GM03348 (cell line): ENCODE data around the gene LIME1.

Experiments used
- DNase-seq: peaks from one replicate; pipeline ENCODE4 v3.0.0; 2012; ENCODE audit warnings: low spot score

LIME1 gene, protein sequence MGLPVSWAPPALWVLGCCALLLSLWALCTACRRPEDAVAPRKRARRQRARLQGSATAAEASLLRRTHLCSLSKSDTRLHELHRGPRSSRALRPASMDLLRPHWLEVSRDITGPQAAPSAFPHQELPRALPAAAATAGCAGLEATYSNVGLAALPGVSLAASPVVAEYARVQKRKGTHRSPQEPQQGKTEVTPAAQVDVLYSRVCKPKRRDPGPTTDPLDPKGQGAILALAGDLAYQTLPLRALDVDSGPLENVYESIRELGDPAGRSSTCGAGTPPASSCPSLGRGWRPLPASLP

DNA sequence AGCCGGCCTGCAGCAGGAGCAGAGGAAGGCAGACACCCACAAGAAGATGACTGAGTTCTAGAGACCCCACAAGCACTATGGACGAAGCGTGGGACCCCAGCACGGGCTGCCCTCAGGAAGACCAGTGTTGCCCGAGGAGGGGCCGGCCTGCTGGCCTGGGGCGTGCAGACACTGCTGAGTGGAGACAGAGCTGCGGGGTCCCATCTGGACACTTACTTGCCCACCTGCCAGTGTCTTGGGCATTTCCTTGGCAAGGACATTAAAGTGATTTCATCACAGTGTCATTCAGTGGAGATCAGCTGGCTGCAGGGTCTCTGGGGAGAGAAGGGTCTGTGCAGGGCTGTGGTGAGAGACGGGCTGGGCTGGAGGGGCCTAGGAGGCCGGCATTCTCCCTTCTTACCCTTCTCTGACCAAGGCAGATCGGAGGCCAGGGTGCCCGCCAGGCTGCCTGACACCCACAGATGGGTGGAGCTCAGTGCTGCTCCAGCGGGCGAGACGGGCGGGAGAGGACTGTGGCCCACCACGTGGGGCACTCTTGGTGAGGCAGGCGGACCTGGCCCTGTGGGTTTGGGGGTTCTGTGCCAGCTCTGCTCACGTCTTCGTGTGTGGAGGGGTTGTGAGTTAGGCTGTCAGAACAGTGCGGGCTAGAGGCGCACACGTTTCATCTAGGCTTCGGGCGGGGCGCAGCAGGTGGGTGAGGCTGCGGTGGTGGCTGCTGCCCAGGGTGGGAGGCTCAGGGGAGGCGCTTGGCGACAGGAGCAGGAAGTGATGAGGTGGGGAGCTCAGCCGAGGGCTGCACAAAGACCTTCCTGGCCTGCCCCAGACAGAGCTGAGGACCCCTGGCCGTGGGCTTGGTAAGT lies at the start of gene LIME1:
LIME1 (plus strand) TSS at position 806 of the 860 bp plus-strand sequence. CDS start 886 bp downstream, outside the sequence.
- peak; percentile 4 for DNase-seq

DNA sequence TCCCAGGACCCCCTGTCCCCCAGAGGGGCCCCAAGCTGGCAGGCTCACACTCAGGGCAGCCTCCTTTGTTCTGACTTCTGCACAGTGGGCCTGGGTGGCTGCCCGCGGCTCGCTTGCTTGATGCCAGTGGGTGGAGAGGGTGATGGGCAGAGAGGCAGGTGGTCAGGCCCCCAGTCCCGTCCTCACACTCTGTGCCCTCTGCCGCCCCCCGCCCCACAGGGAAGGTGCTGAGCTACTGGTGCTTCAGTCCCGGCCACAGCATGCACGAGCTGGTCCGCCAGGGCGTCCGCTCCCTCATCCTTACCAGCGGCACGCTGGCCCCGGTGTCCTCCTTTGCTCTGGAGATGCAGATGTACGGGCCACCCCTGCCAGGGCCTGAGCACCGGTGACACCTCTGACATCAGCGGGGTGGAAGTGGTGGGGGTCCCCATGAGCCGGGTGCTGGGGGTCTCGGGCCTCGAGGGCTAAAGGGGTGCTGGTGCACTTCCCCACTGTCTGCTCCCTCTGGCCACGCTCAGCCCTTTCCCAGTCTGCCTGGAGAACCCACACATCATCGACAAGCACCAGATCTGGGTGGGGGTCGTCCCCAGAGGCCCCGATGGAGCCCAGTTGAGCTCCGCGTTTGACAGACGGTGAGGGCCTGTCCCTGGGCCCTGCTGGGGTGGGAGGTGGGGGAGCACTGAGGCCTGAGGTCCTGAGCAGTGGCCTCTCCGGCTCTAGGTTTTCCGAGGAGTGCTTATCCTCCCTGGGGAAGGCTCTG lies 48.9 kb upstream of the LIME1 start:
- DNase-seq: no peak

DNA sequence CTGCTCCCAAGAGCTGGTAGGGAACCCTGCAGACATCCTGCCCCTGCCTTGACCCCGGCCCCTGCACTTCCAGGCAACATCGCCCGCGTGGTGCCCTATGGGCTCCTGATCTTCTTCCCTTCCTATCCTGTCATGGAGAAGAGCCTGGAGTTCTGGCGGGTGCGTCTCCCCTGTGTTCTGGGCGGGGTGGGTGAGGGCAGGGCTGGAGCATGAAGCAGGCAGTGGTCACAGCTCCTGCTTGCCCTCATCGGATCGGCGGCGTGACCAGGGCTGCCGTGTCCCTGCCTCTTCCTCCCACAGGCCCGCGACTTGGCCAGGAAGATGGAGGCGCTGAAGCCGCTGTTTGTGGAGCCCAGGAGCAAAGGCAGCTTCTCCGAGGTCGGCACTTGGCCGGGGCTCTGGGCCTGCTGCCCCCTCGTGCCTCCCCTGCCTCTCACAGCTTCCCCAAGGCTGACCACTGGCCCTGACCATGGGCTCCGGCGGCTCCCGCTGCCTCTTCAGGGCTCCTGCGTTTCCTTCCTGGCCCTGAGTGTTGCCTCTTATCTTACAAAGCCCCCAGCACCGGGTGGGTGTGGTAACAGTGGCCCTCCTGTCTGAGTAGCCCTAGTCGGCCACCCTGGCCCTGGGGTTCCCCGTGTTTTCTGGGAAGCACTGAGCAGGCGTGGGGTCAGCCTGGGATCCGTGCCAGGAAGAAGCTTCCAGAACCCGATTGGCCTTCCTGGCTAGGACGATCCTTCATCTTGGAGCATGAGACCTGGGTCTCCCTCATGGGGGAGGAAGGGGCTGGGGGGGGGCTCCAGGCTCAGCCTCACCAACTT lies 48.0 kb upstream of the LIME1 start:
- DNase-seq: no peak

DNA sequence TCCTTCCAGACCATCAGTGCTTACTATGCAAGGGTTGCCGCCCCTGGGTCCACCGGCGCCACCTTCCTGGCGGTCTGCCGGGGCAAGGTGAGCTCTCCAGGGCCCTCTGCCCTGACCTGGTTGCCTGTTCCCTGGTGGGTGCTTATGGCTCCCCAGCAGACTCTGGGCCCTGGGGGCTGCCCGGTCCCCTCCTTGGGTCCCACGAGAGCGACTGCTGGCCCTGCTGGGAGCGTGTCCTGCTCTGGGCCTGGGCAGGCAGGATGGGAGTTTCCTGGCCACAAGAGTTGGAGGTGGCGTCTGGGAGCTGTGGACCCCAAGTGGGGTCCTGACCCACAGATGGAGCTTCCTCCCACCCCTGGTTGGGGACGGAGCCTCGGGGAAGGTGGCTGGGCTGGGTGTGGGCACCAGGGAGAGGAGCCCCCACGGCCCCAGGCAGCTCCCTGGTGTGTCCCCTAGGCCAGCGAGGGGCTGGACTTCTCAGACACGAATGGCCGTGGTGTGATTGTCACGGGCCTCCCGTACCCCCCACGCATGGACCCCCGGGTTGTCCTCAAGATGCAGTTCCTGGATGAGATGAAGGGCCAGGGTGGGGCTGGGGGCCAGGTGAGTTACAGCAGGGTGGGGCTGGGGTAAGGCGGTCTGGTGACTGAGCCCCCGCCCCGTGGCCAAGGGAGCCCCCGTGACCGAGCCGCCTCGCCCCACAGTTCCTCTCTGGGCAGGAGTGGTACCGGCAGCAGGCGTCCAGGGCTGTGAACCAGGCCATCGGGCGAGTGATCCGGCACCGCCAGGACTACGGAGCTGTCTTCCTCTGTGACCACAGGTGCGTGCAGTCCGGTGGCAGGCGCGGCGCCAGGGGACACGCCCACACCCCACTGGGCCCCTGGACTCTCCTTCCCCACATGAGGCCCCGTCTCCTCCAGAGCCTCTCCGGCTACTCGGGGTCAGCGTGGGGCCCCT lies 47.1 kb upstream of the LIME1 start:
- DNase-seq: no peak

DNA sequence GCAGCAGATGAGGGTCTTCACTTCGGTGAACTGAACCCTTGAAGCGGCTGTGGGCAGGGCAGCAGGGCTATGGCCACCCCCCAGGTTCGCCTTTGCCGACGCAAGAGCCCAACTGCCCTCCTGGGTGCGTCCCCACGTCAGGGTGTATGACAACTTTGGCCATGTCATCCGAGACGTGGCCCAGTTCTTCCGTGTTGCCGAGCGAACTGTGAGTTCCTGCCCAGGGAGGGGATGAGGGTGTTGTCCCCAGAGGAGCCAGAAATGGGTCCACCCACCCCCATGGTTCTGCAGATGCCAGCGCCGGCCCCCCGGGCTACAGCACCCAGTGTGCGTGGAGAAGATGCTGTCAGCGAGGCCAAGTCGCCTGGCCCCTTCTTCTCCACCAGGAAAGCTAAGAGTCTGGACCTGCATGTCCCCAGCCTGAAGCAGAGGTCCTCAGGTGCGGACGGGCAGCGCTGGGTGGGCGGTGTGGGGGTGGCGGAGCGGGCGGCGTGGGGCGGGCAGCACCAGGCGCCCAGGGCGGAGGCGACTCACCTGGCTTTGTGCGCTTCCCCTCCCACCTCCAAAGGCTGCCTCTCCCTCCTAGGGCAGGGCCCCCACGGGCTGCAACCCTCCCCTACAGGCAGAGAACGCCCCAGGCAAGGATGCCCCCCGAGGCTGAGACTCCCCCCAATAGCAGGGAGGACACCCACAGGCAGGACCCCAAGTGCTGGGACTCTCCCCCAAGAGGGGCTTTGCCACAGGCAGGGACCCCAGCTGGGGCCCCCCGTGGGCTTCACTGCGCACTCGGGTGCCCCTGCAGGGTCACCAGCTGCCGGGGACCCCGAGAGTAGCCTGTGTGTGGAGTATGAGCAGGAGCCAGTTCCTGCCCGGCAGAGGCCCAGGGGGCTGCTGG lies 46.2 kb upstream of the LIME1 start:
- DNase-seq: no peak

DNA sequence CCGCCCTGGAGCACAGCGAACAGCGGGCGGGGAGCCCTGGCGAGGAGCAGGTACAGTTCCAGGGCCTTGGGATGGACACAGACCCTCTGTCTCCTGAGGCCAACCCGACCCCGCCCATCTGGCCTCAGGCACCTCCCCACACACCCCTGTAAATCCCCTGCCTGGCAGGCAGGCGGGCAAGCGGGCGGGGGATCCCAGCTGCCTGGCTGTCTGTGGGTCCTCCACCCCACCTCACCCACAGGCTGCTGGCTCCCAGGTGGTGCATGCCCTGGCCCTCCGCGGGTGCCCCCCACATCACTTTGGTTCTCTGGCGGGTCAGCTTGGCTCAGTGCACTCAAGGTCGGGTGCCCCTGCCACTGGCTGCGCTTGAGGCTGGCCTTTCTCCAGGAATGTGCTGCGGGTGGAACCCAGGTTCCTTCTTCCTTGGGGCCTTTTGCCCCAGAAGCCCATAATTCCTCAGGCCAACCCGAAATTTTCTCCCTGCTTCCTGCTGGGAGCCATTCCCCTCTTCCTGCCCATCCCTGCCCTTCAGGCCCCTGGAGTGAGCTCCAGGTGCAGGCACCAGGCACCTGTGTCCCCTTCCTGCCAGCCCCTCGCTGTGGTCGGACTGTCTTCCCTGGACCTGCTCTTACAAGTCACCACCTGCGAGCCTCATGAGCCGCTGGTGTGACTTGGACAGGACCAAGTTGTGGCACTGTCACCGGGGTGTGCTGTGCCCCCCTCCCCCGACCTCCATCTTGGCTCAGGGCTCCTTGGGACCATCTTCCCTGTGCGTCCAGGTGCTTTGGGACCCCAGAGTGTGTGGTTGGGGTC lies 45.4 kb upstream of the LIME1 start:
- no peak for DNase-seq

DNA sequence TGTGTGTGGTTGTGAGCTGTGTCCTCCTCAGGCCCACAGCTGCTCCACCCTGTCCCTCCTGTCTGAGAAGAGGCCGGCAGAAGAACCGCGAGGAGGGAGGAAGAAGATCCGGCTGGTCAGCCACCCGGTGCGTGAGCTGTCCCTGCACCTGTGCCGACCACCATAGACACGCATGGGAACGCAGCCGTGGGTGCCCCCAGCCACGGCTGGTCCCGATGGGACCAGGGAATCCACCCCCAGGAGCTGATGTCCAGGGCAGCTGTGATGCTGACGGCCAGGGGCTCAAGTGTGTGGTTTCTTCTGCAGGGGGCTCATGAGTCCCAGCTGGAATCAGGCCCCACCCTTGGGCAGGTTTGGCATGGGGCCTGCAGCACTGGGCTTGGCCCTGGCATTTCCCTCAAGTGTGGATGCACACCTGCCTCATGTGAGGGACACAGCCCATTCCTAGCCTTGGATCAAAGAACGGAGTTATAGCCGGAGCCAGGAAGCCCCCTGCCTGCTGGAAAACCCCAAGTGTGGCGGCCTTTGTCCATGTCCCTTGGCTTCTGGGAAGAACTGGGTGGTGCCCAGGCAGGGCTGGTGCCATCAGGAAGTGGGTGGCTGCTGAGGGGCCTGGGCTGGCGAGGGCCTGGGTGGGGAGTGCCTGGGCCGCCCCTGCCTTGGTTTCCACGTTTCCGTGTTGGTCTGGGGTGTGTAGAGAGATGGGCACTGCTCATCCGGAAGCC lies 44.6 kb upstream of the LIME1 start:
- DNase-seq: no peak

DNA sequence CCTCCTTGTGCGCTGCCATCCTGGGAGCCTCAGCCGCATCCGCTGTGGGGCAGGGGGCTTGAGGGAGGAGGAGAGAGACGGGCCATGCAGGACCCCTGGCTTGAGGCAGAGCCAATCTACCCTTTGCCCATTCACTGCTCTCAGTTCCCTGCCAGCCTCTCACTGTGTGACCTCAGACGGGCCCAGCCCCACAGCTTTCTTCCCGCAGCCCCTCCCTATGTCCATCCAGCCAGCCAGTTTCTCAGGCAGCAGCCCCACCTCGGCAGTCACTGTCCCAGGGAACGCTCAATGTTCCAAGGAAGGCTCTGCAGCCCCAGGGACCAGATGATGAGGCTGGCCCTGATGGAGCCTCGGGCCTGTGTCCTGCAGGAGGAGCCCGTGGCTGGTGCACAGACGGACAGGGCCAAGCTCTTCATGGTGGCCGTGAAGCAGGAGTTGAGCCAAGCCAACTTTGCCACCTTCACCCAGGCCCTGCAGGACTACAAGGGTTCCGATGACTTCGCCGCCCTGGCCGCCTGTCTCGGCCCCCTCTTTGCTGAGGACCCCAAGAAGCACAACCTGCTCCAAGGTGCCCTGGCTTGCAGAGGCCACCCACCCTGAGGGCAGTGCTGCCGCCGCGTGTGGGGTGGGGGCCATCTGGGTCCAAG lies 43.9 kb upstream of the LIME1 start:
- DNase-seq: no peak

DNA sequence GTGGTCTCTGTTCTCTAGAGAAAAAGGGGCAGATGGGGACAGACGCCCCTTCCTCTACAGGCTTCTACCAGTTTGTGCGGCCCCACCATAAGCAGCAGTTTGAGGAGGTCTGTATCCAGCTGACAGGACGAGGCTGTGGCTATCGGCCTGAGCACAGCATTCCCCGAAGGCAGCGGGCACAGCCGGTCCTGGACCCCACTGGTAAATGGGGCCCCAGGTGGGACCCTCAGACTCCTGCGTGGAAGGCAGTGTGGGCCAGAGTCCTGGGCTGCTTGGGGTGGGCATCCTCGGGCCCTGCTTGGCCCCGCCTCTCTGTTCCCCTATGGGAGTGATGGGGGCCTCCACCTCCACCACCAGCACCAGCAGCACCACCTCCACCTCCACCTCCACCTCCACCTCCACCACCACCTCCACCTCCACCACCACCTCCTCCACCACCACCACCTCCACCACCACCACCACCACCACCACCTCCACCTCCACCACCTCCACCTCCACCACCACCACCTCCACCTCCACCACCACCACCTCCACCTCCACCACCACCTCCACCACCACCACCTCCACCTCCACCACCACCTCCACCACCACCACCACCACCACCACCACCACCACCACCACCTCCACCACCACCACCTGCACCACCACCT lies 43.3 kb upstream of the LIME1 start:
- DNase-seq: no peak

DNA sequence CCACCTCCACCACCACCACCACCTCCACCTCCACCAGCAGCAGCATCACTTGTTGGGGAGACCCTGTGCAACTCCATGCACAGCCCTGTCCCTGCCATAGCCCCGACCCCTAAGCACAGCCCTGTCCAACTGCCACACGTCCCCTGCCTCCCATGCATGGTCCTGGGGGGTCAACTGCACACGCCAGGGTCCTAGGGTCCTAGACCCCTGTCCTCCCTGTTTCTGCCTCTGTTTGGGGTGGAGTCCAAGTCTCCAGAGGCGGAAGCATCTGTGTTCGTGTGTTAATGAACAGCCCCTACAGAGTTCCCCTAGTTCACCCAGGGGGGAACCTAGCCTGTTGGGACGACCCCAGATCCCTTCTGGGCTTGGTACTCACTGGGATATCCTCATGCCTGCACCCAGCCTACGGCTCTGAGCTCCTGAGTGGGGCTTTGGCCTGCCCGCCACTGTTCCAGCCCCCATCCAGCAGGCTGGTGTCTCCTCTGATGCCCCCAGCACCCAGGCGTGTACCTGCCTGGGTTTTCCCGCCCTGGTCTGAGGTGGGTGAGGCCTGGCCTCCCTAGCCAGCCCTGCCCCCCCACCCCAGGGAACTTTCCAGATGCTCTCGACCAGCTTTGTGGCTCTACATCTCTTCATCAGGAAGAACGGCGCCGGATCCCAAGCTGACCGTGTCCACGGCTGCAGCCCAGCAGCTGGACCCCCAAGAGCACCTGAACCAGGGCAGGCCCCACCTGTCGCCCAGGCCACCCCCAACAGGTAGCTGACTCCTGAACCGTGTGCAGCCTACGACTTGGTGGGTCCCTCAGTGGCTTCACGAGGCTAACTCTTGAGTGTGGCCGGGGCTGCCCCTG lies 42.5 kb upstream of the LIME1 start:
- no peak for DNase-seq

DNA sequence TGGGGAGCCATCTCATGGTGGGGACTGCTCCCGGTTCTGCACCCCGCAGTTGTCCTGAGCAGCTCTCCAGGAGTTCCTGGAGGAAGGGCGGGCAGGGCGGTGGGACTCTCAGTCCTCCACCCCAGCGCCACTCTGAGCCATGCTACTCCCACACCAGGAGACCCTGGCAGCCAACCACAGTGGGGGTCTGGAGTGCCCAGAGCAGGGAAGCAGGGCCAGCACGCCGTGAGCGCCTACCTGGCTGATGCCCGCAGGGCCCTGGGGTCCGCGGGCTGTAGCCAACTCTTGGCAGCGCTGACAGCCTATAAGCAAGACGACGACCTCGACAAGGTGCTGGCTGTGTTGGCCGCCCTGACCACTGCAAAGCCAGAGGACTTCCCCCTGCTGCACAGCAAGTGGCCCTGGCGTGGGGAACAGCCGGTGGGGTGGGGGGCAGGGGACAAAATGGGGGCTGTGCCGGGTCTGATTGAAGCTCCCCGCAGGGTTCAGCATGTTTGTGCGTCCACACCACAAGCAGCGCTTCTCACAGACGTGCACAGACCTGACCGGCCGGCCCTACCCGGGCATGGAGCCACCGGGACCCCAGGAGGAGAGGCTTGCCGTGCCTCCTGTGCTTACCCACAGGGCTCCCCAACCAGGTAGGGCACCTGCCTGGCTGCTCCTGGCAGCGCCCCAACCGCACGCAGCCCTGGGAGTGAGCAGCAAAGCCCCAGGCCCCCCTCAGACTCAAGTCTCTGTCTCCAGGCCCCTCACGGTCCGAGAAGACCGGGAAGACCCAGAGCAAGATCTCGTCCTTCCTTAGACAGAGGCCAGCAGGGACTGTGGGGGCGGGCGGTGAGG lies 41.7 kb upstream of the LIME1 start:
- no peak for DNase-seq

DNA sequence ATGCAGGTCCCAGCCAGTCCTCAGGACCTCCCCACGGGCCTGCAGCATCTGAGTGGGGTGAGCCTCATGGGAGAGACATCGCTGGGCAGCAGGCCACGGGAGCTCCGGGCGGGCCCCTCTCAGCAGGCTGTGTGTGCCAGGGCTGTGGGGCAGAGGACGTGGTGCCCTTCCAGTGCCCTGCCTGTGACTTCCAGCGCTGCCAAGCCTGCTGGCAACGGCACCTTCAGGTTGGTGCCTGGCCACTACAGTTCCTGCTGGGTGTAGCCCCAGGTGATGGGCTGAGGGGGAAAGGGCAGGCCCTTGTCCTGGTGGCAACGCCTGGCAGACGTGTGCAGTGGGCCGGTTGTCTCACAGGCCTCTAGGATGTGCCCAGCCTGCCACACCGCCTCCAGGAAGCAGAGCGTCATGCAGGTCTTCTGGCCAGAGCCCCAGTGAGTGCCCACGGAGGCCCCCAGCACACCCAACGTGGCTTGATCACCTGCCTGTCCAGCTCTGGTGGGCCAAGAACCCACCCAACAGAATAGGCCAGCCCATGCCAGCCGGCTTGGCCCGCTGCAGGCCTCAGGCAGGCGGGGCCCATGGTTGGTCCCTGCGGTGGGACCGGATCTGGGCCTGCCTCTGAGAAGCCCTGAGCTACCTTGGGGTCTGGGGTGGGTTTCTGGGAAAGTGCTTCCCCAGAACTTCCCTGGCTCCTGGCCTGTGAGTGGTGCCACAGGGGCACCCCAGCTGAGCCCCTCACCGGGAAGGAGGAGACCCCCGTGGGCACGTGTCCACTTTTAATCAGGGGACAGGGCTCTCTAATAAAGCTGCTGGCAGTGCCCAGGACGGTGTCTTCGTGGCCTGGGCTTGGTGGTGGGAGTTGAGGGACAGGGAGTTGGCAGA lies 40.8 kb upstream of the LIME1 start:
- no peak for DNase-seq

DNA sequence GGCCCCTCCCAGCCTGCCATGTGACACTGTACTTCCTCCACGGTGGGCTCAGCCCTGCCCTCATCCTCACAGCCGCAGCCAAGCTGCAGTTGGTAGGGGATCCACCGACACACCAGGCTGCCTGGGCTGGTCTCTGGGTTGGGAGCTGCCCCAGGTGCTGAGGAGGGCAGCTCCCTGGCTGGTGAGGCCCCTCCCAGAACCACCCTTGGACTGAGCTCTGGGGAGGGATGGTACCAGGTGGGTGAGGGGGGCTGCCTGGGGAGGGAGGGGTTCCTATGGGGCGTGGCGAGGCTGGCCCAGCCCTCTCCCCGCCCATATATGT lies 40.2 kb upstream of the LIME1 start:
- no peak for DNase-seq

DNA sequence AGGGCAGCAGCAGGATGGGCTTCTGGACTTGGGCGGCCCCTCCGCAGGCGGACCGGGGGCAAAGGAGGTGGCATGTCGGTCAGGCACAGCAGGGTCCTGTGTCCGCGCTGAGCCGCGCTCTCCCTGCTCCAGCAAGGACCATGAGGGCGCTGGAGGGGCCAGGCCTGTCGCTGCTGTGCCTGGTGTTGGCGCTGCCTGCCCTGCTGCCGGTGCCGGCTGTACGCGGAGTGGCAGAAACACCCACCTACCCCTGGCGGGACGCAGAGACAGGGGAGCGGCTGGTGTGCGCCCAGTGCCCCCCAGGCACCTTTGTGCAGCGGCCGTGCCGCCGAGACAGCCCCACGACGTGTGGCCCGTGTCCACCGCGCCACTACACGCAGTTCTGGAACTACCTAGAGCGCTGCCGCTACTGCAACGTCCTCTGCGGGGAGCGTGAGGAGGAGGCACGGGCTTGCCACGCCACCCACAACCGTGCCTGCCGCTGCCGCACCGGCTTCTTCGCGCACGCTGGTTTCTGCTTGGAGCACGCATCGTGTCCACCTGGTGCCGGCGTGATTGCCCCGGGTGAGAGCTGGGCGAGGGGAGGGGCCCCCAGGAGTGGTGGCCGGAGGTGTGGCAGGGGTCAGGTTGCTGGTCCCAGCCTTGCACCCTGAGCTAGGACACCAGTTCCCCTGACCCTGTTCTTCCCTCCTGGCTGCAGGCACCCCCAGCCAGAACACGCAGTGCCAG lies 39.7 kb upstream of the LIME1 start, which contains the start of gene TNFRSF6B:
TNFRSF6B (plus strand) TSS at position 25 of the 729 bp plus-strand sequence; CDS start at position 141, 116 bp downstream.
- no peak for DNase-seq
